ENCODE data around the gene RAPGEF4. TPM values are rescaled to one million over a fixed set of nuclear protein-coding genes. Genes with fewer than 3 reads are reported as not detected.

Gene RAPGEF4
- total and polyA plus RNA-seq, 2 donors (not counting 1 experiment from before 2014, with no cell fraction given): 0.22 to 0.30 TPM

- H4K20me1 ChIP-seq (ENCODE audit: control insufficient read depth, insufficient read depth, low read length, poor library complexity, severe bottlenecking): no peaks in the 10 kb centered on the region
- CTCF ChIA-PET: no interaction called here
- Mint-ChIP-seq H3K4me1 (no peaks in the 10 kb centered on the region), H3K27me3 (no peaks in the 10 kb centered on the region), H3K27ac (no peak overlapping the region), H3K4me3 (no peak overlapping the region), H3K9me3 (ENCODE audit: insufficient read depth) (peaks cover 3% of the 10 kb centered on the region)
- no peaks in the 10 kb centered on the region for H3K36me3 ChIP-seq (replicated peaks in 1 of 2; ENCODE audit: control extremely low read depth in 1 of 2, control insufficient read depth in 1 of 2, extremely low read depth in 1 of 2, insufficient read depth in 2 of 2, low read length in 1 of 2)
- H3K4me1 ChIP-seq (ENCODE audit: control insufficient read depth in 2 of 2, insufficient read depth in 2 of 2, low read length in 2 of 2): no peaks in the 10 kb centered on the region
- DNase-seq (no peak), ATAC-seq (ENCODE audit: low read depth) (no peak)
- no peaks in the 10 kb centered on the region for H3K79me2 ChIP-seq (ENCODE audit: control insufficient read depth, insufficient read depth, low read length)
- H3K27me3 ChIP-seq (replicated peaks in 1 of 4; ENCODE audit: control extremely low read depth in 1 of 4, control insufficient read depth in 3 of 4, insufficient read depth in 4 of 4, low read length in 3 of 4): peaks cover 0 to 5% (median 0%) of the 10 kb centered on the region in 4 experiments
- intact Hi-C loops (cut with micrococcal nuclease): no loop called here
- H3K9ac ChIP-seq (ENCODE audit: low read length): no peak overlapping the region
- POLR2A ChIA-PET: no interaction called here
- WGBS (ENCODE audit: insufficient coverage): no CpG with 5 or more reads among the region's 2 CpGs
- H3K4me3 ChIP-seq (ENCODE audit: control extremely low read depth in 1 of 5, extremely low read depth in 1 of 5, insufficient read depth in 1 of 5, low read depth in 2 of 5, low read length in 4 of 5): no peak overlapping the region
- H3K9me3 ChIP-seq (ENCODE audit: control extremely low read depth in 1 of 3, control insufficient read depth in 2 of 3, insufficient read depth in 1 of 3, low read length in 2 of 3): no peaks in the 10 kb centered on the region
- no peak overlapping the region for H2AFZ ChIP-seq (ENCODE audit: insufficient read depth, low read depth, low read length, poor library complexity, severe bottlenecking)
- H3K27ac ChIP-seq (ENCODE audit: low read length in 2 of 2): no peak overlapping the region
- no peak for TF ChIP-seq CTCF (IDR thresholded peaks at IDR 0.05)
- TF ChIP-seq EZH2 (IDR thresholded peaks at IDR 0.05; ENCODE audit: borderline replicate concordance, insufficient read depth, low read depth, low read length, poor library complexity, severe bottlenecking): no peak
- H3K4me2 ChIP-seq (replicated peaks; ENCODE audit: low read depth, low read length, poor library complexity, severe bottlenecking): no peak overlapping the region
These were observed 112.9 kb downstream of the RAPGEF4 start for GRCh38 chr2:172848519-172848918.

GRCh38 chr2:172849519-172850217 lies 114.0 kb downstream of the RAPGEF4 start:
- H3K4me3 ChIP-seq (ENCODE audit: control extremely low read depth in 1 of 5, extremely low read depth in 1 of 5, insufficient read depth in 1 of 5, low read depth in 2 of 5, low read length in 4 of 5): no peak overlapping the region
- Mint-ChIP-seq H3K9me3 (ENCODE audit: insufficient read depth) (peaks cover 3% of the 10 kb centered on the region), H3K27me3 (no peaks in the 10 kb centered on the region), H3K4me1 (no peaks in the 10 kb centered on the region), H3K4me3 (no peak overlapping the region), H3K27ac (no peak overlapping the region)
- H3K27me3 ChIP-seq (replicated peaks in 1 of 4; ENCODE audit: control extremely low read depth in 1 of 4, control insufficient read depth in 3 of 4, insufficient read depth in 4 of 4, low read length in 3 of 4): peaks cover 0 to 5% (median 0%) of the 10 kb centered on the region in 4 experiments
- WGBS (ENCODE audit: insufficient coverage): 89% methylated on average over 1 of the region's 4 CpGs
- no peaks in the 10 kb centered on the region for H4K20me1 ChIP-seq (ENCODE audit: control insufficient read depth, insufficient read depth, low read length, poor library complexity, severe bottlenecking)
- H3K4me1 ChIP-seq (ENCODE audit: control insufficient read depth in 2 of 2, insufficient read depth in 2 of 2, low read length in 2 of 2): no peaks in the 10 kb centered on the region
- intact Hi-C loops (cut with micrococcal nuclease): no loop called here
- DNase-seq (no peak), ATAC-seq (ENCODE audit: low read depth) (no peak)
- H3K27ac ChIP-seq (ENCODE audit: low read length in 2 of 2): no peak overlapping the region
- H2AFZ ChIP-seq (ENCODE audit: insufficient read depth, low read depth, low read length, poor library complexity, severe bottlenecking): no peak overlapping the region
- H3K9me3 ChIP-seq (ENCODE audit: control extremely low read depth in 1 of 3, control insufficient read depth in 2 of 3, insufficient read depth in 1 of 3, low read length in 2 of 3): no peaks in the 10 kb centered on the region
- H3K4me2 ChIP-seq (replicated peaks; ENCODE audit: low read depth, low read length, poor library complexity, severe bottlenecking): no peak overlapping the region
- no peaks in the 10 kb centered on the region for H3K79me2 ChIP-seq (ENCODE audit: control insufficient read depth, insufficient read depth, low read length)
- H3K9ac ChIP-seq (ENCODE audit: low read length): no peak overlapping the region
- CTCF ChIA-PET: no interaction called here
- no peaks in the 10 kb centered on the region for H3K36me3 ChIP-seq (replicated peaks in 1 of 2; ENCODE audit: control extremely low read depth in 1 of 2, control insufficient read depth in 1 of 2, extremely low read depth in 1 of 2, insufficient read depth in 2 of 2, low read length in 1 of 2)
- POLR2A ChIA-PET: no interaction called here
- TF ChIP-seq EZH2 (IDR thresholded peaks at IDR 0.05; ENCODE audit: borderline replicate concordance, insufficient read depth, low read depth, low read length, poor library complexity, severe bottlenecking) (no peak), CTCF (IDR thresholded peaks at IDR 0.05) (no peak)

All from B cell (primary cell).